Muscle layer of duodenum (tissue), 2 donors: ENCODE measurements around the gene HOXA2.

Source experiments
- H3K27ac ChIP-seq: one replicate; pipeline ENCODE4 v1.7.0; 2013; ENCODE audit warnings: mild to moderate bottlenecking, low read length
- H3K27me3 ChIP-seq: one replicate; pipeline ENCODE4 v1.7.0; 2013; ENCODE audit warnings: low read depth, mild to moderate bottlenecking, control low read depth, low read length
- H3K36me3 ChIP-seq, 2 donors: one replicate each; pipeline ENCODE4 v1.7.0; 2013; ENCODE audit warnings: low read length in 2 of 2, control low read depth in 1 of 2, mild to moderate bottlenecking in 1 of 2; ENCODE audit not compliant: insufficient read depth in 2 of 2, control insufficient read depth in 1 of 2
- H3K4me1 ChIP-seq, 2 donors: one replicate each; pipeline ENCODE4 v1.7.0; 2013; ENCODE audit warnings: low read length in 2 of 2, mild to moderate bottlenecking in 2 of 2, control low read depth in 1 of 2, moderate library complexity in 1 of 2; ENCODE audit not compliant: insufficient read depth in 2 of 2, control insufficient read depth in 1 of 2
- H3K4me3 ChIP-seq, 2 donors: one replicate each; pipeline ENCODE4 v1.7.0; 2013; ENCODE audit warnings: low read length in 2 of 2, low read depth in 1 of 2, mild to moderate bottlenecking in 1 of 2
- H3K9me3 ChIP-seq, 2 donors: one replicate each; pipeline ENCODE4 v1.7.0; 2013; ENCODE audit warnings: low read length in 2 of 2, control low read depth in 1 of 2, mild to moderate bottlenecking in 1 of 2; ENCODE audit not compliant: control insufficient read depth in 1 of 2
- donor health status: healthy.

HOXA2 gene

GRCh38 chr7:27122077-27122910, 19.8 kb upstream of the HOXA2 start:
- Histone ChIP-seq H3K36me3 (no peaks in the 10 kb centered on the region), H3K27me3 (no peaks in the 10 kb centered on the region), H3K4me3 (peak overlapping the region; percentile 56 to 62), H3K9me3 (no peaks in the 10 kb centered on the region), H3K27ac (peak overlapping the region; percentile 89), H3K4me1 (peaks cover 22 to 40% of the 10 kb centered on the region in 2 donors)

GRCh38 chr7:27121684-27122076, 19.2 kb upstream of the HOXA2 start:
- peaks cover 16 to 34% of the 10 kb centered on the region in 2 donors for H3K4me1 ChIP-seq
- no peaks in the 10 kb centered on the region for H3K9me3 ChIP-seq
- no peaks in the 10 kb centered on the region for H3K27me3 ChIP-seq
- H3K36me3 ChIP-seq, result no peaks in the 10 kb centered on the region
- H3K27ac ChIP-seq, result peak overlapping the region; percentile 89
- H3K4me3 ChIP-seq, result peak overlapping the region; percentile 56 to 62

GRCh38 chr7:27119412-27119911, 17.0 kb upstream of the HOXA2 start:
- Histone ChIP-seq H3K4me1 (peaks cover 7 to 22% of the 10 kb centered on the region in 2 donors), H3K27ac (peak overlapping the region; percentile 94), H3K9me3 (no peaks in the 10 kb centered on the region), H3K36me3 (no peaks in the 10 kb centered on the region), H3K4me3 (peak overlapping the region; percentile 32 to 68), H3K27me3 (no peaks in the 10 kb centered on the region)

GRCh38 chr7:27118580-27118979, 16.1 kb upstream of the HOXA2 start:
- H3K4me3 ChIP-seq, result peak overlapping the region; percentile 68 to 80
- no peaks in the 10 kb centered on the region for H3K27me3 ChIP-seq
- H3K4me1 ChIP-seq, result peaks cover 5 to 22% of the 10 kb centered on the region in 2 donors
- peak overlapping the region; percentile 94 for H3K27ac ChIP-seq
- no peaks in the 10 kb centered on the region for H3K9me3 ChIP-seq
- H3K36me3 ChIP-seq, result no peaks in the 10 kb centered on the region

- Histone ChIP-seq H3K9me3 (no peaks in the 10 kb centered on the region), H3K27me3 (no peaks in the 10 kb centered on the region), H3K36me3 (no peaks in the 10 kb centered on the region), H3K27ac (peak overlapping the region; percentile 94), H3K4me3 (peak overlapping the region; percentile 68 to 80), H3K4me1 (peaks cover 5 to 22% of the 10 kb centered on the region in 2 donors)
These were observed 15.5 kb upstream of the HOXA2 start for GRCh38 chr7:27117887-27118491.

- H3K4me3 ChIP-seq, result peak overlapping the region; percentile 68 to 80
- no peaks in the 10 kb centered on the region for H3K9me3 ChIP-seq
- H3K27me3 ChIP-seq, result no peaks in the 10 kb centered on the region
- peak overlapping the region; percentile 94 for H3K27ac ChIP-seq
- H3K36me3 ChIP-seq, result no peaks in the 10 kb centered on the region
- peaks cover 5 to 22% of the 10 kb centered on the region in 2 donors for H3K4me1 ChIP-seq
These were observed 14.7 kb upstream of the HOXA2 start for GRCh38 chr7:27116962-27117886.

GRCh38 chr7:27116031-27116961, 13.8 kb upstream of the HOXA2 start:
- Histone ChIP-seq H3K4me1 (peaks cover 7 to 28% of the 10 kb centered on the region in 2 donors), H3K36me3 (no peaks in the 10 kb centered on the region), H3K27me3 (no peaks in the 10 kb centered on the region), H3K4me3 (peak overlapping the region; percentile 68 to 80), H3K27ac (peak overlapping the region; percentile 94), H3K9me3 (no peaks in the 10 kb centered on the region)

- H3K4me3 ChIP-seq, result peak overlapping the region; percentile 68 to 80
- H3K4me1 ChIP-seq, result peaks cover 12 to 26% of the 10 kb centered on the region in 2 donors
- H3K36me3 ChIP-seq, result no peaks in the 10 kb centered on the region
- H3K27ac ChIP-seq, result peak overlapping the region; percentile 94
- no peaks in the 10 kb centered on the region for H3K27me3 ChIP-seq
- H3K9me3 ChIP-seq, result no peaks in the 10 kb centered on the region
These were observed 12.9 kb upstream of the HOXA2 start for GRCh38 chr7:27115221-27116026.

GRCh38 chr7:27114881-27115220, 12.4 kb upstream of the HOXA2 start:
- H3K36me3 ChIP-seq, result no peaks in the 10 kb centered on the region
- peak overlapping the region; percentile 94 for H3K27ac ChIP-seq
- no peaks in the 10 kb centered on the region for H3K27me3 ChIP-seq
- peak overlapping the region; percentile 68 to 80 for H3K4me3 ChIP-seq
- peaks cover 12 to 26% of the 10 kb centered on the region in 2 donors for H3K4me1 ChIP-seq
- H3K9me3 ChIP-seq, result no peaks in the 10 kb centered on the region
